ENCODE data around the gene CSAD. TPM values are rescaled to one million over a fixed set of nuclear protein-coding genes. Genes with fewer than 3 reads are reported as not detected.

Gene CSAD
- total RNA-seq, 1 experiment from 2014 or later, result 11.5 TPM

GRCh38 chr12:53212931-53213330, 32.2 kb upstream of the CSAD start:
- ATAC-seq, result no peak
- H3K27ac Mint-ChIP-seq, result no peak overlapping the region
- no peak overlapping the region for H3K4me3 Mint-ChIP-seq
- no peaks in the 10 kb centered on the region for H3K9me3 Mint-ChIP-seq
- H3K4me1 Mint-ChIP-seq, result peaks cover 55% of the 10 kb centered on the region
- peaks cover 28% of the 10 kb centered on the region for H3K36me3 Mint-ChIP-seq
- TF ChIP-seq ZMAT4 (CRISPR knock-in tag; IDR thresholded peaks at IDR 0.05) (no peak), ELF4 (CRISPR knock-in tag; IDR thresholded peaks at IDR 0.05; ENCODE audit: low read depth) (no peak), PRRX2 (CRISPR knock-in tag; IDR thresholded peaks at IDR 0.05) (no peak), SP1 (CRISPR knock-in tag; conservative IDR thresholded peaks at IDR 0.05) (no peak), USF2 (CRISPR knock-in tag; IDR thresholded peaks at IDR 0.05) (no peak)
- no peak for DNase-seq (ENCODE audit: low spot score)
- CTCF ChIA-PET, result interaction anchor here (0.8 to 12.2 kb wide), 23 partner anchors 8 to 215 kb away, joined by 3 to 333 read pairs (median 15); partner anchors contain the start of genes CSAD, ESPL1, MYG1 and PFDN5
- POLR2A ChIA-PET, result interaction anchor here (1.0 kb wide), 1 partner anchor 40 kb away, joined by 3 read pairs; no protein-coding TSS in a partner anchor
- H3K27me3 Mint-ChIP-seq (ENCODE audit: low read depth), result no peaks in the 10 kb centered on the region

GRCh38 chr12:53211476-53212381, 31.0 kb upstream of the CSAD start:
- no peak overlapping the region for H3K27ac Mint-ChIP-seq
- ATAC-seq (no peak), DNase-seq (ENCODE audit: low spot score) (no peak)
- H3K9me3 Mint-ChIP-seq, result no peaks in the 10 kb centered on the region
- peaks cover 4% of the 10 kb centered on the region; the same call in 1 of the 2 replicates for H3K27me3 Mint-ChIP-seq (ENCODE audit: low read depth)
- H3K4me1 Mint-ChIP-seq, result peaks cover 47% of the 10 kb centered on the region
- H3K36me3 Mint-ChIP-seq, result peaks cover 28% of the 10 kb centered on the region
- CTCF ChIA-PET, result interaction anchor here (0.6 to 12.2 kb wide), 30 partner anchors 9 to 224 kb away, joined by 3 to 333 read pairs (median 6); partner anchors contain the start of genes AAAS, CSAD, ESPL1 and MYG1
- TF ChIP-seq ZBTB21 (CRISPR knock-in tag; IDR thresholded peaks at IDR 0.05; ENCODE audit: borderline replicate concordance) (no peak), ZNF138 (CRISPR knock-in tag; conservative IDR thresholded peaks at IDR 0.05) (no peak), CTCF (IDR thresholded peaks at IDR 0.05) (peak; percentile 48)
- H3K4me3 Mint-ChIP-seq, result no peak overlapping the region
- POLR2A ChIA-PET, result interaction anchor here (0.6 kb wide), 1 partner anchor 282 kb away, joined by 3 read pairs; no protein-coding TSS in a partner anchor

- POLR2A ChIA-PET, result no interaction called here
- Mint-ChIP-seq H3K9me3 (no peaks in the 10 kb centered on the region), H3K4me3 (no peak overlapping the region), H3K27me3 (ENCODE audit: low read depth) (peaks cover 13% of the 10 kb centered on the region; the same call in 1 of the 2 replicates), H3K27ac (no peak overlapping the region), H3K36me3 (peaks cover 28% of the 10 kb centered on the region), H3K4me1 (peaks cover 39% of the 10 kb centered on the region)
- CTCF ChIA-PET, result interaction anchor here (1.3 to 12.2 kb wide), 11 partner anchors 10 to 145 kb away, joined by 4 to 333 read pairs (median 18); partner anchors contain the start of genes AAAS, ESPL1 and PFDN5
- ATAC-seq, result no peak
- no peak for DNase-seq (ENCODE audit: low spot score)
- TF ChIP-seq AR (CRISPR knock-in tag; IDR thresholded peaks at IDR 0.05) (no peak), TEAD4 (CRISPR knock-in tag; IDR thresholded peaks at IDR 0.05) (no peak), SMAD4 (CRISPR knock-in tag; IDR thresholded peaks at IDR 0.05) (no peak), AFF4 (CRISPR knock-in tag; IDR thresholded peaks at IDR 0.05; ENCODE audit: borderline replicate concordance) (no peak), FOXP4 (CRISPR knock-in tag; IDR thresholded peaks at IDR 0.05) (no peak), NFE2L1 (CRISPR knock-in tag; IDR thresholded peaks at IDR 0.05) (no peak), ATF6 (CRISPR knock-in tag; IDR thresholded peaks at IDR 0.05) (no peak)
Observed at GRCh38 chr12:53210843-53211242, 30.1 kb upstream of the CSAD start.

Data from WTC11 (cell line).